PC-9 (cell line): ENCODE measurements around the gene HCFC1R1.

Experiments
- CTCF ChIP-seq: fragments of 200-600 bp; sonication (generic); conservative IDR thresholded peaks from 2 replicates; pipeline ENCODE4 v1.6.1; 2017; ENCODE audit warnings: mixed run types, antibody characterized with exemption, mild to moderate bottlenecking, moderate library complexity
- EZH2 ChIP-seq: fragments of 200-600 bp; sonication (generic); IDR thresholded peaks from 2 replicates; pipeline ENCODE4 v1.8.0; 2017; ENCODE audit warnings: antibody characterized with exemption, low read depth

GRCh38 chr16:3022684-3023414 is 893 bp downstream of the HCFC1R1 start:
- no peak for TF ChIP-seq CTCF
- no peak for TF ChIP-seq EZH2
